ENCODE results near the gene RAP1GDS1.
"Not testable (repeated sequence)": the region's sequence is repeated elsewhere in the genome, so short reads cannot be mapped to it uniquely, and the experiment has no call there.

Gene RAP1GDS1

DNA sequence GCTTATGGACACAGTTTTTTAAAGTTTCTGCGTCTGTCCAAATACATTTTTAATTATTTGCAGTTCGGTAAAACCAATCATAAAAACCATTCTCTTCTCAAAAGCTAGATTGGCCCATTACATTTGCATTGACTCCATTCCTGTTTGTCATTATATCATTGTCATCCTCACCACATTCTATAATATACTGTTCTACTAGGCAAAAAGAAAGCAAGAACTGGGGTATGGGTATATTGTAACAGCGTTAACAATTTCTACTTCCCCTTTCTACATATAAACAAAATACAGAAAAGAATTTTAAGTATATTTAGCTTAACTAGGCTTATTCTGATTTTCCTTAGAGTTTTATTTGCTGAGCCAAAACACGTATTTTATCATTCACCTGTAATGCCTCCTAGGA, 91.8 kb downstream of the RAP1GDS1 start:
- H3K27me3 ChIP-seq (ENCODE audit: insufficient read depth, insufficient read length) = no peaks in the 10 kb centered on the region
- no peak overlapping the region for H3K9ac ChIP-seq (ENCODE audit: insufficient read length, low read depth)
- H3K4me3 ChIP-seq (ENCODE audit: insufficient read length, low read depth) = no peak overlapping the region
- H3K4me1 ChIP-seq (ENCODE audit: insufficient read depth, insufficient read length) = no peaks in the 10 kb centered on the region
- TF ChIP-seq YY1 (IDR thresholded peaks at IDR 0.05; ENCODE audit: insufficient read depth, insufficient read length) (no peak), SUZ12 (IDR thresholded peaks at IDR 0.05; ENCODE audit: extremely low read depth, insufficient read depth, insufficient read length) (no peak), ZNF274 (IDR thresholded peaks at IDR 0.05; ENCODE audit: low read depth, low read length) (no peak)
- H3K36me3 ChIP-seq (ENCODE audit: insufficient read depth, insufficient read length, low read length) = no peaks in the 10 kb centered on the region
- H3K9me3 ChIP-seq (ENCODE audit: insufficient read depth, low read length) = no peaks in the 10 kb centered on the region
- no peak for DNase-seq (ENCODE audit: low read depth, low spot score)

GRCh38 chr4:98358630-98359248, 97.6 kb downstream of the RAP1GDS1 start:
- H3K27me3 ChIP-seq (ENCODE audit: insufficient read depth, insufficient read length) = no peaks in the 10 kb centered on the region
- H3K4me1 ChIP-seq (ENCODE audit: insufficient read depth, insufficient read length) = no peaks in the 10 kb centered on the region
- no peaks in the 10 kb centered on the region for H3K36me3 ChIP-seq (ENCODE audit: insufficient read depth, insufficient read length, low read length)
- no peak for TF ChIP-seq SUZ12 (IDR thresholded peaks at IDR 0.05; ENCODE audit: extremely low read depth, insufficient read depth, insufficient read length)
- no peak for TF ChIP-seq ZNF274 (IDR thresholded peaks at IDR 0.05; ENCODE audit: low read depth, low read length)
- no peak for TF ChIP-seq YY1 (IDR thresholded peaks at IDR 0.05; ENCODE audit: insufficient read depth, insufficient read length)
- no peak for DNase-seq (ENCODE audit: low read depth, low spot score)
- H3K4me3 ChIP-seq (ENCODE audit: insufficient read length, low read depth) = no peak overlapping the region
- no peak overlapping the region for H3K9ac ChIP-seq (ENCODE audit: insufficient read length, low read depth)
- H3K9me3 ChIP-seq (ENCODE audit: insufficient read depth, low read length) = no peaks in the 10 kb centered on the region

- Histone ChIP-seq H3K36me3 (ENCODE audit: insufficient read depth, insufficient read length, low read length) (no peaks in the 10 kb centered on the region), H3K4me1 (ENCODE audit: insufficient read depth, insufficient read length) (no peaks in the 10 kb centered on the region), H3K27me3 (ENCODE audit: insufficient read depth, insufficient read length) (no peaks in the 10 kb centered on the region), H3K4me3 (ENCODE audit: insufficient read length, low read depth) (no peak overlapping the region), H3K9ac (ENCODE audit: insufficient read length, low read depth) (no peak overlapping the region), H3K9me3 (ENCODE audit: insufficient read depth, low read length) (no peaks in the 10 kb centered on the region)
- DNase-seq (ENCODE audit: low read depth, low spot score) = no peak
- TF ChIP-seq ZNF274 (IDR thresholded peaks at IDR 0.05; ENCODE audit: low read depth, low read length) (no peak), YY1 (IDR thresholded peaks at IDR 0.05; ENCODE audit: insufficient read depth, insufficient read length) (no peak), SUZ12 (IDR thresholded peaks at IDR 0.05; ENCODE audit: extremely low read depth, insufficient read depth, insufficient read length) (no peak)
These were observed 98.5 kb downstream of the RAP1GDS1 start for GRCh38 chr4:98359646-98360045.

DNA sequence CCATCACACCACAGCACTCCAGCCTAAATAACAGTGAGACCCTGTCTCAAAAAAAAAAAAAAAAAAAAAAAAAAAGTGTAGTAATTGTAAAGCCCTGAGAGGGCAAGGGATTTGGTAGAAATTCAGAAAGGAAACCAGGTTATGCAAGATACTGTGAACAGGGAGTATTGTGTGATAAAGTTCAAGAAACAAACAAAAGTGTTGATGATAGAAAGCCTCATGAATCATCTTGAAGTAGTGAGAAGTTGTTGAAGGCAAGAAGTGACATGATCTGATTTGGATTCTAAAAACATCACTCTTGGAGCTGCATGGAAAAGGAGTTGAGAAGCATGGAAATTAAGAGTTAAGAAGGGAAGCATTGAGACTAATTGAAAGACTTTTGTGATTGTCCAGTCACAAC, 102.2 kb downstream of the RAP1GDS1 start:
- H3K4me1 ChIP-seq (ENCODE audit: insufficient read depth, insufficient read length) = no peaks in the 10 kb centered on the region
- no peak overlapping the region for H3K9ac ChIP-seq (ENCODE audit: insufficient read length, low read depth)
- no peaks in the 10 kb centered on the region for H3K36me3 ChIP-seq (ENCODE audit: insufficient read depth, insufficient read length, low read length)

DNA sequence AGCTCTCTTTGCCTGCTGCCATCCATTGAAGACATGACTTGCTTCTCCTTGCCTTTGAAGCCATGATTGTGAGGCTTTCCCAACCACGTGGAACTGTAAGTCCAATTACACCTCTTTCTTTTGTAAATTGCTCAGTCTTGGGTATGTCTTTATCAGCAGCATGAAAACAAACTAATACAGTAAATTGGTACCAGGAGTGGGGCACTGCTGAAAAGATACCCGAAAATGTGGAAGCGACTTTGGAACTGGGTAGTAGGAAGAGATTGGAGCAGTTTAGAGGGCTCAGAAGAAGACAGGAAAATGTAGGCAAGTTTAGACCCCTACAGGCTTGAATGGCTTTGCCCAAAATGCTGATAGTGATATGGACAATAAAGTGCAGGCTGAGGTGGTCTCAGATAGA, 105.1 kb downstream of the RAP1GDS1 start:
- not testable (repeated sequence) for H3K9me3 ChIP-seq (ENCODE audit: insufficient read depth, low read length); H3K9ac ChIP-seq (ENCODE audit: insufficient read length, low read depth); H3K4me1 ChIP-seq (ENCODE audit: insufficient read depth, insufficient read length); H3K27me3 ChIP-seq (ENCODE audit: insufficient read depth, insufficient read length); DNase-seq (ENCODE audit: low read depth, low spot score); H3K4me3 ChIP-seq (ENCODE audit: insufficient read length, low read depth); H3K36me3 ChIP-seq (ENCODE audit: insufficient read depth, insufficient read length, low read length)

More for the DNA sequence above, 102.2 kb downstream of the RAP1GDS1 start:
- Histone ChIP-seq H3K27me3 (ENCODE audit: insufficient read depth, insufficient read length) (no peaks in the 10 kb centered on the region), H3K9me3 (ENCODE audit: insufficient read depth, low read length) (no peaks in the 10 kb centered on the region; the same call in 1 of the 2 replicates), H3K4me3 (ENCODE audit: insufficient read length, low read depth) (no peak overlapping the region)
- TF ChIP-seq SUZ12 (IDR thresholded peaks at IDR 0.05; ENCODE audit: extremely low read depth, insufficient read depth, insufficient read length) (no peak), YY1 (IDR thresholded peaks at IDR 0.05; ENCODE audit: insufficient read depth, insufficient read length) (no peak), ZNF274 (IDR thresholded peaks at IDR 0.05; ENCODE audit: low read depth, low read length) (no peak)
- DNase-seq (ENCODE audit: low read depth, low spot score) = no peak

GRCh38 chr4:98368000-98368399, 106.8 kb downstream of the RAP1GDS1 start:
- H3K9me3 ChIP-seq (ENCODE audit: insufficient read depth, low read length); H3K9ac ChIP-seq (ENCODE audit: insufficient read length, low read depth); H3K27me3 ChIP-seq (ENCODE audit: insufficient read depth, insufficient read length); H3K4me3 ChIP-seq (ENCODE audit: insufficient read length, low read depth); H3K36me3 ChIP-seq (ENCODE audit: insufficient read depth, insufficient read length, low read length); DNase-seq (ENCODE audit: low read depth, low spot score); H3K4me1 ChIP-seq (ENCODE audit: insufficient read depth, insufficient read length): not testable (repeated sequence)

DNA sequence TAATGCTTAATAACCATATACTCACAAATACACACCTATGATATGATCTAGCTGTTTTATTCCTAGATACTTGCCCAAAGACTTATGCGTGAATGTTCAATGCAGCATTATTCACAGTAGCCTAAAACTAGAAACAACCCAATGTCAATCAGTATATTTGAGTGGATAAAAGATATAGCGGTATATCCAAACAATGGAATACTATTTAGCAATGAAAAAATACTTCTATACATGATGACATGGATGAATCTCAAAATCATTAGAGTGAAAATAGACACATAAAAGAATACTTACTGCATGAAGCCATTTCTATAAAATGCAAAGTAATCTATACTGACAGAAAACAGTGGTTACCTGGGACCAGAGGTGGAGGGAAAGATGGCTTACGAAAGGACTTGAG, 108.1 kb downstream of the RAP1GDS1 start:
- Histone ChIP-seq H3K9me3 (ENCODE audit: insufficient read depth, low read length) (peaks cover 10% of the 10 kb centered on the region; the same call in 1 of the 2 replicates), H3K4me3 (ENCODE audit: insufficient read length, low read depth) (no peak overlapping the region), H3K9ac (ENCODE audit: insufficient read length, low read depth) (no peak overlapping the region), H3K36me3 (ENCODE audit: insufficient read depth, insufficient read length, low read length) (no peaks in the 10 kb centered on the region), H3K27me3 (ENCODE audit: insufficient read depth, insufficient read length) (no peaks in the 10 kb centered on the region), H3K4me1 (ENCODE audit: insufficient read depth, insufficient read length) (no peaks in the 10 kb centered on the region)
- DNase-seq (ENCODE audit: low read depth, low spot score) = no peak
- no peak for TF ChIP-seq YY1 (IDR thresholded peaks at IDR 0.05; ENCODE audit: insufficient read depth, insufficient read length)
- no peak for TF ChIP-seq ZNF274 (IDR thresholded peaks at IDR 0.05; ENCODE audit: low read depth, low read length)
- TF ChIP-seq SUZ12 (IDR thresholded peaks at IDR 0.05; ENCODE audit: extremely low read depth, insufficient read depth, insufficient read length) = no peak

GRCh38 chr4:98374643-98375042, 113.5 kb downstream of the RAP1GDS1 start:
- DNase-seq (ENCODE audit: low read depth, low spot score) = no peak
- no peak overlapping the region for H3K4me3 ChIP-seq (ENCODE audit: insufficient read length, low read depth)
- H3K9ac ChIP-seq (ENCODE audit: insufficient read length, low read depth) = no peak overlapping the region
- H3K9me3 ChIP-seq (ENCODE audit: insufficient read depth, low read length) = no peaks in the 10 kb centered on the region
- H3K27me3 ChIP-seq (ENCODE audit: insufficient read depth, insufficient read length) = no peaks in the 10 kb centered on the region
- H3K4me1 ChIP-seq (ENCODE audit: insufficient read depth, insufficient read length) = no peaks in the 10 kb centered on the region
- TF ChIP-seq SUZ12 (IDR thresholded peaks at IDR 0.05; ENCODE audit: extremely low read depth, insufficient read depth, insufficient read length) = no peak
- TF ChIP-seq ZNF274 (IDR thresholded peaks at IDR 0.05; ENCODE audit: low read depth, low read length) = no peak
- TF ChIP-seq YY1 (IDR thresholded peaks at IDR 0.05; ENCODE audit: insufficient read depth, insufficient read length) = no peak
- no peaks in the 10 kb centered on the region for H3K36me3 ChIP-seq (ENCODE audit: insufficient read depth, insufficient read length, low read length)

Data from NT2/D1 (cell line).